Activated CD4-positive, alpha-beta T cell treated with anti-CD3 and anti-CD28 coated beads, Interleukin-2, amount 10 ng/mL, durations not matched to agents 24 days and 14 days (primary cell): ENCODE measurements around the gene GTF2H4. TPM values are rescaled to one million over a fixed set of nuclear protein-coding genes. Genes with fewer than 3 reads are reported as not detected.
A peak's percentile ranks its signal among the peaks of the same experiment; 100 is the strongest.

Source experiments
- DNase-seq: peaks from one replicate; pipeline ENCODE4 v3.0.0; 2022
- H3K27ac Mint-ChIP-seq: one replicate; pipeline ENCODE4 v1.8.0; 2022; ENCODE audit warnings: mild to moderate bottlenecking, mixed read lengths
- H3K27me3 Mint-ChIP-seq: one replicate; pipeline ENCODE4 v1.8.0; 2022; ENCODE audit warnings: mixed read lengths
- H3K36me3 Mint-ChIP-seq: one replicate; pipeline ENCODE4 v1.8.0; 2022; ENCODE audit warnings: low read depth, mild to moderate bottlenecking, mixed read lengths
- H3K4me1 Mint-ChIP-seq: one replicate; pipeline ENCODE4 v1.8.0; 2021; ENCODE audit warnings: mixed read lengths
- H3K4me3 Mint-ChIP-seq: one replicate; pipeline ENCODE4 v1.8.0; 2022; ENCODE audit warnings: mild to moderate bottlenecking, moderate library complexity, mixed read lengths
- H3K9me3 Mint-ChIP-seq: one replicate; pipeline ENCODE4 v1.8.0; 2021; ENCODE audit warnings: mixed read lengths
- intact Hi-C: fragments of 100-400 bp; cut with micrococcal nuclease; formaldehyde crosslinking; loops from one replicate; pipeline ENCODE4 v1.15.1; 2023
- total RNA-seq: library from RNA; stranded (reverse); gene quantifications from 2 replicates; pipeline ENCODE4 v1.2.3, GENCODE V29; 2022

The GTF2H4 gene
- total RNA-seq, 1 donor from 2014 or later, result 58.7 TPM

DNA sequence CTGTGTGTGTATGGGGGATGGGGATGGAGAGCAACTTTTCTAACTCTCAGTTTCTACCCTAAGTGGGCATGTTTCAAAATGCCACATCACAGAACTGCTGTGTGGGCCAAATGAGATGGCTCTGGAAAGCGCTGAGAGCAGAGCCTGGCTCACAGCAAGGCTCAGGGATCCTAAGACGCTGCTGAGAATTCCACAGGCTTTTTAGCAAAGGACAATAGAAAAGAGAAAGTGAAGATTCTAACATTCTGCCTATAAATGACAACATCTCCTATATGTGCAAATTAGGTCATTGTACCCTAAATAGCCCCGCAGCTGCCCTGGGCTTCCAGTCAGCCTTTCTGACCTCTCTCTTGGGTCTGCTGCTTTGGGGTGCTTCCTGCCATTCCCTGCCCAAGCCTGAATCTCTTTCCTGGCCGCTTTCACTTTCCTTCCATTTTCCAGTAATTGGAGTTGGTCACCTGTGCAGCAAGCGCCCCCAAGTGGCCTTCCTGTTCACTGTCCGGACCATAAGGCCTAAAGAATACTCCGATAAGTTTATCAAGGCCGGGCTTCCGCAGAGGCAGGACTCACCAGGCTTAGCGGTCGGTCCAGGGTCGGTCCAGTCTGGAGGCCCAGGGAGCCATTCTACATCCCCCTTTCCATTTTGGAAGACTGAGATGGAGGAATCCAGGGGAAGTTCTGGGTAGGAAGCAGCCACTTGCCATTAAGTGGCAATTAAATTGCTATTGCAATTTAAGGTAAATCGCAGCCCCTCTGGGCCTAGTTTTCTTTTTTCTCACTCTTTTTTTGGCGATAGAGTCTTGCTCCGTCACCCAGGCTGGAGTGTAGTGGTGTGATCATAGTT is 30.4 kb upstream of the GTF2H4 start:
- peak overlapping the region; percentile 76 for H3K4me3 Mint-ChIP-seq
- peaks cover 4% of the 10 kb centered on the region for H3K36me3 Mint-ChIP-seq
- H3K4me1 Mint-ChIP-seq, result peaks cover 37% of the 10 kb centered on the region
- peaks cover 3% of the 10 kb centered on the region for H3K27me3 Mint-ChIP-seq
- DNase-seq, result peak; percentile 92
- intact Hi-C loops, result loop anchor here (1.0 kb wide), 4 partner anchors 49 to 198 kb away; no protein-coding TSS in a partner anchor
- peak overlapping the region; percentile 85 for H3K27ac Mint-ChIP-seq
- H3K9me3 Mint-ChIP-seq, result peaks cover 6% of the 10 kb centered on the region

DNA sequence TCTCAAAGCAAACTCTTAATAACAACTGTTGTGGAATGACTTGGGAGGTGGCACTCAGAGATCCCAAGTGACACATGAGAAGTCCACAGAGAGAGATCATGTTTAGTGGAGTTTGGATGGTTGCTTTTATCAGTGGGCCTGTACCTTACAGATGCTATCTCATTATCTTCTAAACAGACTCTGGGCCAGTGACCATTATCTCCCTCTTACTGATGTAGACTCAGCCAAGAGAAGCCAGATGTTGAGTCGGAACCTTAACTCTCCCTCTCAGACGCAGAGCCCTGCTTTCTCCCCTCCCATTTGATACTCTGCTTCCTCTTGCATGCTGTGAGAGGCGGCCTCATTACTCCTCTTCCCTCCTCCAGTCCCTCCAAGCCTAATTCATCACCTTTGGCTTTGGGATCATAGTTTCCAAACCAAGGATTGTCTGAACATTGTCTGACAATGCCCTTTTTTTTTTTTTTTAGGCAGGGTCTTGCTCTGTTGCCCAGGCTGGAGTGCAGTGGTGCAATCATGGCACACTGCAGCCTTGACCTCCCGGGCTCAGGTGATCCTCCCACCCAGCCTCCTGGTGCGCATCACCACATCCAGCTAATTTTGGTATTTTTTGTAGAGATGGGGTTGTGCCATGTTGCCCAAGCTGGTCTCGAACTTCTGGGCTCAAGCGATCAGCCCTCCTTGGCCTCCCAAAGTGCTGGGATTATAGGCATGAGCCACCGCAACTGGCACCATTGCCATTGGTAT is 28.2 kb upstream of the GTF2H4 start:
- no peak overlapping the region for H3K4me3 Mint-ChIP-seq
- peaks cover 3% of the 10 kb centered on the region for H3K27me3 Mint-ChIP-seq
- no peak overlapping the region for H3K27ac Mint-ChIP-seq
- DNase-seq, result no peak
- no peaks in the 10 kb centered on the region for H3K9me3 Mint-ChIP-seq
- intact Hi-C loops, result no loop called here
- peaks cover 47% of the 10 kb centered on the region for H3K4me1 Mint-ChIP-seq
- H3K36me3 Mint-ChIP-seq, result no peaks in the 10 kb centered on the region

DNA sequence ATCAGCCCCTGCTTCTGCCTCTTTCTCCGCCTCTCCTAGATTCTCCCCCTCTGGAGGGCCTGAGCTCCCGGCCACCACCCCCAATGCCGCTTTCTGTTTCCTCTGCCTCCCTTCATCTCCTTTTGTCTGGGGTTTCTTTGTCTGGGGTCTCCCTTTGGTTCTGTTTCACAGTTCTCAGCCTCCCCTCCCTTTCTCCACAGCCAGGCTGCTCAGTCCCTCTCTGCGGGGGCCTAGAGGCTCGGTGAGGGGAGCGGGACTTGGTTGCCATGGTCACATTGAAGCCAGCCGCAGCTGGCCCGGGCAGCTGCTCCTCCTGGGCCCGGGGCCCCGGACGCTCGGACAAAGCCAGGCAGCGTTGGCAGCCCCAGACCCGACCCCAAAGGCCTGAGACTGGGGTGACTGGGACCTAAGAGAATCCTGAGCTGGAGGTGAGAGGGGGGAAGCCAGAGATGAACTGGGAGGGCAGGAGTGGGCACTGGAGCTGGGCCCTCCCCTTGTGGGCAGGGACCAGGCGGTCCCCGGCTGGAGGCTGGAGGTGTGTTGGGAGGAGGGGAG is 27.2 kb upstream of the GTF2H4 start:
- no peak overlapping the region for H3K27ac Mint-ChIP-seq
- peaks cover 3% of the 10 kb centered on the region for H3K27me3 Mint-ChIP-seq
- H3K9me3 Mint-ChIP-seq, result no peaks in the 10 kb centered on the region
- no peaks in the 10 kb centered on the region for H3K36me3 Mint-ChIP-seq
- DNase-seq, result no peak
- peaks cover 52% of the 10 kb centered on the region for H3K4me1 Mint-ChIP-seq
- no peak overlapping the region for H3K4me3 Mint-ChIP-seq
- intact Hi-C loops, result no loop called here

DNA sequence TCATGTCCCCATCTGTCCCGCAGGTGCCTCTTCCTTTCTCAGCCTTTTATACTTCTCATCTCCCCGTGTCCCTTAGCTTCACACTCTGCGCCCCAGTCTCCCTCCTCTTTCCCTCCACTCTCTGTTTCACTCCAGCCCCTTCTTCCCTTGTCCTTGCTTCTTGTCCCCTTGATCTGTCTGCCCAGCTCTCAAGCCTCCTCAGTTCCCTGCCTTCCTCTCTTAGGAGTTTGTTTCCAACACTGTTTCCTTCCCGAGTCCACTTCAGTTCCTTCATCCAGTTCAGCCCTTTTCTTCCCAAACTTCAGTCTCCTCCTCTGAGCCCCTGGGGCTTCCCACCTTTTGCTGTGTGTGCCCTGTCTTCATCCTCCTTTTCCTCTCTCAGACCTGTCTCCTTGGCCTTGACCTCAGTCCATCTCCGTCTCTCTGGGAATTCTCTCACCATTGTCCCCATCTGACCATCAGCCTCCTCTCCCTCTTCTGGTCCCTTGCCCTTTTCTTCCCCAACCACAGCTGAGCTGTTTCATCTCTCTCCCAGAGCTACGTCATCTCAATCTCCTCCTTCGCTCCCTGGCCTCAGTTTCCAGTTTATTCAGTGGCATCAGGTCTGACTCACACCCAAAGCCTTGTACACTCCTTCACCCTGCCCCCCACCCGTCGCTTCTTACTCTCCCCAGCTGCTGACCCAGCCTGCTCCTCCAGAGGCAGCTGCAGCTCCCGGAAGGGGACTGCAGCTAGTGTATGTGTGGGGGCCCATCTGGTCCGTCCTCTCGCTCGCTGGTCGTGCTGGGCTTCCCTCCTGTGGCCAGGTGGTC is 26.4 kb upstream of the GTF2H4 start:
- H3K9me3 Mint-ChIP-seq, result no peaks in the 10 kb centered on the region
- H3K36me3 Mint-ChIP-seq, result no peaks in the 10 kb centered on the region
- intact Hi-C loops, result no loop called here
- DNase-seq, result no peak
- no peak overlapping the region for H3K4me3 Mint-ChIP-seq
- H3K27me3 Mint-ChIP-seq, result peaks cover 3% of the 10 kb centered on the region
- peak overlapping the region; percentile 31 for H3K27ac Mint-ChIP-seq
- peaks cover 54% of the 10 kb centered on the region for H3K4me1 Mint-ChIP-seq

DNA sequence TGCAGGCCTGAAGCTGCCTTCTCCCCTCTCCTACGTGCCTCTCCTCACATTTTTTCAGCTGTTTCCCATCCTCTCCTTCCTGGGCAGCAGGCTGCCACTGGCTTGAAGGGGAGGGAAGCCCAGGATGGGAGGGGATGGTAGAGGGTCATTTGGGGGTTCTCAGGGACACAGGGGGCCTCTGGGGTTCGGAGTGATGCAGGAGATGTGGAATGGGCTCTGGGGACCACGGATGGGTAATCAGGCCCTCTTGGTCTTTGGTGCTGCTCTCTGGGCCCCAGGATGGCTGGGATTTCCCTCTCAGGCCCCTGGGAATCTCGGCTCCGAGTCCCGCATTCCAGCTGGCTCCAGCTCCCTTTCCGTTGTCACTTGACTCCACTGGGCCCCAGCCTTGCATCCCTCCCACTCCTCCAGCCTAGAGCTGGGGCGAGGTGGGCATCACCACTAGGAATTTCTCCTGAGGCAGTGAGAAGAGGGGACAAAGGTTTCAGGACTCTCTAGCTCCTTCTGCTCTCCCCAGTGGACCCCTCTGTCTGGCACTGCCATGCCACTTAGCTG is 25.7 kb upstream of the GTF2H4 start:
- no peak for DNase-seq
- Mint-ChIP-seq H3K27me3 (peaks cover 3% of the 10 kb centered on the region), H3K4me3 (no peak overlapping the region), H3K36me3 (no peaks in the 10 kb centered on the region), H3K4me1 (peaks cover 50% of the 10 kb centered on the region), H3K27ac (no peak overlapping the region), H3K9me3 (no peaks in the 10 kb centered on the region)
- intact Hi-C loops, result no loop called here

DNA sequence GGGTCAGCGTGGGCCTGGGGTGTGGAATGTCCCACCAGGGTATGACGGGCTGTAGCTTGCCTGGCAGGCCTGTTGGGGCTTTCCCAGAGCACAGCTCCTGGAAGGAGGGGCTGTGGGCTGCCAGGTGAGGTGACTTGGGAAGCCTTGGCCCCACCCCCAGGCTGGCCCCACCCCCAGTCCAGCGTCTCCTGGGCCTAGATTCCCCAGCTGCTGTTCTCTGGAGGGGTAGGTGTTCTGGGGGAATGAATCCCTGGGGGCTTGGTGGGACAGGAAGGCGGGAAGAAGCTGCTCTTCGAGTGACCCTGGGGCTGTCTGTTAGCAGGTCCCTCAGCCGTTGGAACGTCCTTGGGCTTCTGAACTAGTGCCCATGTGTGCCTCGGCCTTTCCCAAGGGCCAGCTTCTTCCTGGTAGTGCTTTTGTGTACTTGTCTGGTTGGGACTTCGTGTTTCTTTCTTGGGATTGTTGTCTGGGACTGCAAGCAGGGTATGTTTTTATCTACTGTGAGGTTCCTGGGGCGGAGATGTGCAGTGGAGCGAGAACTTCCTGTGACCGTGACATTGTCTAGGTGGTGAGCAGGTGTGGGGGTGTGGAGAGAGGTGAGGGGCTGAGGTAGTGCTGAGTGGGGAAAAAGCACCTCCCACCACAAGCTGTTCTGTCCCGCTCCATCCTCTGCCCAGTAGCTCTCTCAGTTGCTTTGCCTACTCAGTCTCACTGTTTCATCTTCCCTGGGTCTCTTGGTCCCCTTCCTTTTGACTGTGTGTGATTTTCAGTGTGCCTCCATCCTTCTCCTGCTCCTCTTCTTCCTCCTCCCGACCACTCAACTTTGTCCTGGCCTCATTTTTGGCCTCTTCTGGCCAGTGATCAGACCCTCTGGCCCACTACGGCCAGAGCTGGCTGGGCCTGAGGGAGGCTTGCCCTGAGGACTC is 25.0 kb upstream of the GTF2H4 start:
- H3K4me3 Mint-ChIP-seq, result peak overlapping the region; percentile 74
- intact Hi-C loops, result no loop called here
- peaks cover 3% of the 10 kb centered on the region for H3K27me3 Mint-ChIP-seq
- H3K9me3 Mint-ChIP-seq, result no peaks in the 10 kb centered on the region
- peak overlapping the region; percentile 42 for H3K27ac Mint-ChIP-seq
- no peaks in the 10 kb centered on the region for H3K36me3 Mint-ChIP-seq
- peak; percentile 64 for DNase-seq
- H3K4me1 Mint-ChIP-seq, result peaks cover 45% of the 10 kb centered on the region

DNA sequence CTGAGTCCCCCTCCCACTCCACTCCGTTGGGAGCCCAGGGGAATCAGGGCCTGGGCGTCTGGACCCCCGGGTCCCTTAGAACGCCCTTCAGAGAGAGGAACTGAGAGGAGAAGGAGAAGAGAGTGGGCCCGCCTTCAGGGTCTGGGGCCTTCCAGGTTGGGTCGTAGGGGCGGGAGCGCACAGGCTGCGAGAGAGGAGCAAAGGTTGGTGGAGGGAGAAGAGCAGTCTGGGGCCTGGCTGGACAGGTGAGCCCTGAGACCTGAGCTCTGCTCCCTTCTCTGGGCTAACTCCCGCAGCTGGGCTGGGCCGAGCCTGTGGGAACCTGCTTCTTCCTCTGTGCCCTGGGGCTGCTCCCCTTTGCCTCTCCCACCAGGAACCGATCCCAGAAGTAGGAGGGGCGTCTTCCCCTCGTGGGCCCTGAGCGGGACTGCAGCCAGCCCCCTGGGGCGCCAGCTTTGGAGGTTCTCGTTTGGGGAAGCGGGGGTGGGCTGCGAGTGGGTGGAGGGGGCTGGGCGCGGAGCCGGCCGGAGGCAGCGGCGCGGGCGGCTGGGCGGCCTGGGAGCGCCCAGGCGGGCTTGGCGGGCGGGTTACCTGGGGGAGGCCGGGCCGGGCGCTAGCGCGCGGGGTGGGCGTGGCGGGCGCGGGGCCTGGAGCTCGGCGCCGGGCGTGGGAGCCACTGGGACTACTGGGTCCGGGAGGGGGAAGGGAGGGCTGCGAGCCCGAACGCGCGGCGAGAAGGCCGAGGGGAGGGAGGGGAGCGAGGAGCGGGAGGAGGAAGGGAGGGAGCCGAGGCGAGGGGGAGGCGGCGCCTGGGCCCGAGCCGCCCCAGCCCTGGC is 24.1 kb upstream of the GTF2H4 start, which contains the start of gene DDR1:
TSS of gene DDR1 (plus strand) at position 835 of the 836 bp plus-strand sequence. CDS start 4,211 bp downstream, outside the sequence.
- Mint-ChIP-seq H3K27ac (peak within 1 kb of the TSS; percentile 71), H3K36me3 (no peaks in the 10 kb centered on the region), H3K4me1 (peaks cover 38% of the 10 kb centered on the region), H3K9me3 (no peaks in the 10 kb centered on the region), H3K4me3 (peak within 1 kb of the TSS; percentile 79), H3K27me3 (peaks cover 3% of the 10 kb centered on the region)
- intact Hi-C loops, result loop anchor here (2.0 kb wide), 1 partner anchor 31 kb away; the partner anchor contains the start of gene VARS2
- peak; percentile 83 for DNase-seq

DNA sequence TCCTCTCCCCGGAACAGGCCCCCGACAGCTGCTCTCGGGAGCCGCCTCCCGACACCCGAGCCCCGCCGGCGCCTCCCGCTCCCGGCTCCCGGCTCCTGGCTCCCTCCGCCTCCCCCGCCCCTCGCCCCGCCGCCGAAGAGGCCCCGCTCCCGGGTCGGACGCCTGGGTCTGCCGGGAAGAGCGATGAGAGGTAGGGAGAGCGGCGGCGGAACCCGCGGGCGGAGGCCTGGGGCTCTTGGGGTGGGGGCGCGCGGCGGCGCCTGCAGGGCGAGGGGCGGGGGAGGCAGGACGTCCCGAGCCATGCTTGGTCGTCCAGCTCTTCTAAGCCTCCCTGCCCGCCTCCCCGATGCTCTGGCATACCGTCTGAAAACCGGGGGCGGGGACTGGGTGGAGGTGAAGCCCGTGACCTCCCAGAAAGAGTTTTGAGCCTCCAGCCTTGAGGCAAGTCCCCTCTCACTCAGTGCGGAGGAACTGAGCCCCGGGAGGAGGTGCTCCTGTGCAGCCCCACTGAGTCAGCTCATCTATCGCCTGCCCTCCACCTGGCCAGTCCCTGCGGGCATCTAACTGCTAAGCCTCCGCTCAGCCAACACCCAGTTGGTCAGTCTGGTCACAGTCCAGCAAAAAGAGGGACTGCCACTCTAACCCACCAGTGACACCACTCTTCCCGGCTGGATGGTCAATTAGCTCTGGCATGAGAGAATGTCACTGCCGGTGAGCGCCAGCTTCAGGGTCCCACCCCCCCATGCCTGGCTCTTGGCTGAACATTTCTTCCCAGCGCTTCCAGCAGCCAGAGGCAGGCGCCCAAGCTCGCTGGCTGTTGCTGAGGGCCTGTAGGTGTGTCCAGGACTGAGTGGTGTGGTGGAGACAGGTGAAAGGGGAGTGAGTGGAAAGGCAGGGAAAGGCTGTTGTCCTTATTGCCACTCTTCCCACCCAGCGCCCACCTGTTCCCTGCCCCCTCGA is 23.2 kb upstream of the GTF2H4 start:
- H3K4me3 Mint-ChIP-seq, result peak overlapping the region; percentile 79
- H3K27me3 Mint-ChIP-seq, result peaks cover 3% of the 10 kb centered on the region
- DNase-seq, result peak; percentile 84
- H3K9me3 Mint-ChIP-seq, result no peaks in the 10 kb centered on the region
- peaks cover 34% of the 10 kb centered on the region for H3K4me1 Mint-ChIP-seq
- H3K27ac Mint-ChIP-seq, result peak overlapping the region; percentile 71
- intact Hi-C loops, result loop anchor here (2.0 kb wide), 1 partner anchor 30 kb away; the partner anchor contains the start of gene VARS2
- H3K36me3 Mint-ChIP-seq, result peaks cover 3% of the 10 kb centered on the region

DNA sequence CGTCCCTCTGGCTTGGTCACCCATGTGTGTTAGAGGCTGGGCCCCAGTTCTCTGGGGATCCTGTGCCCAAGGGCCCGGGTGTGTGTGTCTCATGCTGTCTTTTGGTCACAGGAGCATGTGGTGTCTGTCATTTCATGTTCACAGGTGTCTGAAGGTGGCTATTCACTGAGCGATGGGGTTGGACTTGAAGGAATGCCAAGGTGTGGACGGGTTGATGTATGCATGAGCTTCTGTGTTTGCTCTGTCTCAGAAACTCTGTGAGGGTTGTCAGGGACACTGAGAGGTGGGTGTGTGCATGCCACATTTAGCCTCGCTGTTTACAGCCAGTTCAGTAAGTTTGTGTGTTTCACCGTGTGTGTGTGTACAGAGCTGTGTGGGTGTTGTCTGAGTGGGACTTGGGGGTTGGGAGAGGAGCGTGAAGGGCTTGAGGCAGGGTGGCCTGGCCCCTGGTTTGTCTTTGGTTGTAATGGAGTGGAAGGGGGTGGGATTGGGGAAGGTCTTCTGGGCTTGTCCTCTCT is 22.5 kb upstream of the GTF2H4 start:
- peaks cover 32% of the 10 kb centered on the region for H3K4me1 Mint-ChIP-seq
- no peaks in the 10 kb centered on the region for H3K9me3 Mint-ChIP-seq
- H3K27ac Mint-ChIP-seq, result peak overlapping the region; percentile 71
- peaks cover 4% of the 10 kb centered on the region for H3K36me3 Mint-ChIP-seq
- DNase-seq, result peak; percentile 67
- H3K27me3 Mint-ChIP-seq, result peaks cover 3% of the 10 kb centered on the region
- intact Hi-C loops, result loop anchor here (2.0 kb wide), 1 partner anchor 29 kb away; the partner anchor contains the start of gene VARS2
- peak overlapping the region; percentile 79 for H3K4me3 Mint-ChIP-seq

DNA sequence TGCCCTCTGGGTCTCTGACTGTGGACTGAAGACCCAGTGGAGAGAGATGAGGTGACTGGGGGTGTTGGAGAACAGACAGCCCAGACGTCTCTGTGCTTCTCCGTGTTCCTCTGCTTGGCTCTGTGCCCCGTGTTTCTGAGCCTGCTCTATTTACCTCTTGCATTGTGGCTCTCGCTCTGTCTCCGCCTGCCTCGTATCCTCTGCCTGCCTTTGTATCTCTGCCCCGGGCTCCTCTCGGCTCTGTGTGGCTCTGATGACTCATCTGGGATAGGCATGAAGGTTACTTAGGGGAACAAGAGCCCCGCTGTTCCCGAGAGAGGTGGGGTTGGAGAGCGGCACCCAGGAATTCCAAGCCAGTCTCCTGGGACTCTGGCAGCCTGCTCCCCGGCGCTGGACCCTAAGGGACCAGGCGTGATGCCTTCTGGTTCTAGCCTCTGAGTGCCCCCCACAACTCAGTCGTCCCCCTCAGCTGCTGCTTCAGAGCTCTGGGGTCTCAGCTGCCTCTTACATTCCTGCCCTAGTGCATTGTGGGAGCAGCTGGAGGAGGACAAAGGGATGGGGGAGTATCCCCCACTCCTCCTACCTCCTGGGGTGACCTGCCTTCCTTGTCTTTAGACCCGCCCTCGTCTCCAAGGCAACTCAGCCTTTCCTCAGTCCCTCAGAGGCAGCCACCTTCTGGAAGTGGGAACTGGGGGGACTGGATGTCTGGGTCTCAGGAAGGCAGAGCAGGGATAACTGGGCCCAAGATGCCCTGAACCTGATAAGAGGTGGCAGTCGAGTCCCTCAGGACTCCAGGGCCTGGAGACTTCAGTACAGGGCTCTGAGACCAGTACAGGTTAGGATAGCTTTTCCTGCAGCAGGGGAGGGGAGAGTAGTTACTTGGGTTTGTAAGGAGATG is 21.8 kb upstream of the GTF2H4 start:
- H3K36me3 Mint-ChIP-seq, result peaks cover 4% of the 10 kb centered on the region
- peaks cover 2% of the 10 kb centered on the region for H3K27me3 Mint-ChIP-seq
- no peaks in the 10 kb centered on the region for H3K9me3 Mint-ChIP-seq
- intact Hi-C loops, result loop anchor here (2.0 kb wide), 1 partner anchor 29 kb away; the partner anchor contains the start of gene VARS2
- peak overlapping the region; percentile 71 for H3K27ac Mint-ChIP-seq
- H3K4me3 Mint-ChIP-seq, result peak overlapping the region; percentile 79
- H3K4me1 Mint-ChIP-seq, result peaks cover 31% of the 10 kb centered on the region
- DNase-seq, result peak; percentile 72
